CD4-positive, alpha-beta T cell treated with Interleukin-17A for 1 hour (primary cell): ENCODE measurements around the gene ITK.
"Not testable (repeated sequence)": the region's sequence is repeated elsewhere in the genome, so short reads cannot be mapped to it uniquely, and the experiment has no call there.

ENCODE experiments used
- DNase-seq: peaks from one replicate; pipeline ENCODE4 v3.0.0-alpha.2; 2020

The ITK gene

DNA sequence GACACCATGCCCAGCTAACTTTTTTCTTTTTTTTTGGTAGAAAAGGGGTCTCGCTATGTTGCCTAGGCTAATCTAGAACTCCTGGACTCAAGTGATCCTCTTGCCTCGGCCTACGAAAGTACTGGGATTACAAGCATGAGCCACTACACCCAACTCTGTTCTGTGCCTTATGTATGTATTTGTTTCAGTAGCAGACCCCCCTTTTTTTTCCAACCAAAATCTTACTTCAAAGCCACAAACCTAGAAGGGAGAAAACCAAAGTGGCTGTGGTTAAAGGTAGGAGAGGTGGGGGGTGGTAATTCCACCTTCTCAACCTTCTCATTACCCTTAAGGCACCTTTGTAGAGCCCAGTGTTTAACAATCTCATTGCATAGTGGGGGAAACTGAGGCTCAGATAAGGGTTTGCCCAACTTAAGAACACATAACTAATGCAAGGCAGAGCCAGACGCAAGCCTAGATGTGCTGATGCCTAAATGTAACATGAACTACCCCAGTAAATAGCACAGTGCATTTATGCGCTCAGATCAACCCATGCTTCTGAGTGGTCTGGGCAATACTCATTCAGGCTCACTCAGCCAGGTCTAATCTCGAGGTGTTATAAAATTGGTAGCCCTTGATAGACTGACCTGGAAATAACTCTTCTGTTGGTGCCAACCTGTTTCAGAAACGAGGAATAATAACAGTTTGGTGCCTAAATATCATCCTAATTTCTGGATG is 33.0 kb downstream of the ITK start:
- DNase-seq, result peak; percentile 44

- no peak for DNase-seq
These were observed 33.8 kb downstream of the ITK start for GRCh38 chr5:157214415-157214814.

- DNase-seq, result peak; percentile 70
These were observed 34.3 kb downstream of the ITK start for GRCh38 chr5:157214861-157215513.

- no peak for DNase-seq
These were observed 35.0 kb downstream of the ITK start for GRCh38 chr5:157215514-157216167.

DNA sequence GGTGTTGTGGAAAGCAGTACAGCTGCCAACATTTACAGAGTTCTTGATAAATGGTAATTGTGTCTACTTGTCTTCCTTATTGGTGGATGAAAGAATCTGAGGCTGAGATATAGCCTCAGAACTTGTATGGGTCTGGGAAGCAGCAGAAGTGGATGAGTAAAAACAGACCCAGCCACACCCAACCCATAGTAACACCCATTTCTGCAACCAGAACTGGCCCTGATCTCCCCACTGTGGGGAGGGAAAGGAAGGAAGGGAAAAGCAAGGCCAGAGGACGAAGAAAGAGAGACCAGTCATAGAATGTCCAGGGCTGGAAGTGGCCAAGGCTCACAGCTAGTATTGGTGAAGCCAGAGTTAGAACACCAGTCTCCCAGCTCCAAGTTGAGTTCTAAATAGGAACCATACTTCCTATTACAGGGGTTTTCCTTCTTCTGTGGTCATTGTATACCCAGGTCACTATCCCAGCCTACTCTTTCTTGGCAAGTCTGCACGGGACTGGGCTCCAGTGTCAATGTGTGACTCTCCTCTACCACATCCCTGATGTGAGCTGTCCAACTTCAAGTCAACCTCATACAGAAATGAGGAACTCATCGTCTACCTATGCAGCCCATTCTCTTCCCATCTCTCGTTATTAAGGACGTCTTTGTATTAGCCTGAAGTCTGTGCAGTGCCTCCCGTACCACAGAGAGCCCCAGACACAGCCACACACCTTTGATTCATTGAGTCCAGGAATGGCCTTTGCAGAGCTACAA is 35.9 kb downstream of the ITK start:
- DNase-seq, result no peak

DNA sequence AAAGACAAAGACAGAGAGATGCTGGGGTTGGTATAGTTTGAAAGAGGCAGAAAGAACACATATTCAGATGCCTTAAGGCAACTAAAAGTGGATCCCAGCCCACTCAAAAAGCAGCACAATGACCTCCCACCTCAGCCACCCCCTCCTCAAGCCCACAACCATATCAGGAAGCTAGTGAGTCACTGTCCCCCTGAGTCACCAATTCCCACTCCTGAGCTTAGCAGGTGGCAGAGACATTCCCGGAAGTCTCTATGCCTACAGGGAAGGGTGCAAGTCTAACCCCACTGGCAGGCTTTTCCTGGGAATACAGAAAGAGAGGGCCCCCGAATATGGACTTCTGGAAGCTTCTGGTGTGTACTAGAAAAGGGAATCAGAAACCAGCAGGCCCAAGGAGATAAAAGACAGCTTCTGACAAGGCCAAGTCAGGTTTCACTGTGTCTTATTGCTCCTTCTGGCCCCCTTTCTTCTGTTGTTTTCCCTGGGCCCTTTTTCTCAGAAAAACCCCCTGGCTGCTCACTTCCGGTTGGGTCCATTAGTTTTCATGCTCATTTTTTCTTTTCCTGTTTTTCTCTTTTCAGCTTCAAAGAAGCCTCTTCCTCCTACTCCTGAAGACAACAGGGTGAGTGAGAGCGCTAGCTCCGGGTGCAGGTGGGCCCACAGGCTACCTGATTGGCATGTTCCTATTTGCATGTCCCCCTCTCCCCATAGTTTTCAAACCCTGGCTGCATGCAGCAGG is 36.8 kb downstream of the ITK start:
- peak; percentile 62 for DNase-seq

GRCh38 chr5:157219491-157220271 is 39.0 kb downstream of the ITK start:
- no peak for DNase-seq

- DNase-seq, result no peak
These were observed 41.3 kb downstream of the ITK start for GRCh38 chr5:157221959-157222358.

DNA sequence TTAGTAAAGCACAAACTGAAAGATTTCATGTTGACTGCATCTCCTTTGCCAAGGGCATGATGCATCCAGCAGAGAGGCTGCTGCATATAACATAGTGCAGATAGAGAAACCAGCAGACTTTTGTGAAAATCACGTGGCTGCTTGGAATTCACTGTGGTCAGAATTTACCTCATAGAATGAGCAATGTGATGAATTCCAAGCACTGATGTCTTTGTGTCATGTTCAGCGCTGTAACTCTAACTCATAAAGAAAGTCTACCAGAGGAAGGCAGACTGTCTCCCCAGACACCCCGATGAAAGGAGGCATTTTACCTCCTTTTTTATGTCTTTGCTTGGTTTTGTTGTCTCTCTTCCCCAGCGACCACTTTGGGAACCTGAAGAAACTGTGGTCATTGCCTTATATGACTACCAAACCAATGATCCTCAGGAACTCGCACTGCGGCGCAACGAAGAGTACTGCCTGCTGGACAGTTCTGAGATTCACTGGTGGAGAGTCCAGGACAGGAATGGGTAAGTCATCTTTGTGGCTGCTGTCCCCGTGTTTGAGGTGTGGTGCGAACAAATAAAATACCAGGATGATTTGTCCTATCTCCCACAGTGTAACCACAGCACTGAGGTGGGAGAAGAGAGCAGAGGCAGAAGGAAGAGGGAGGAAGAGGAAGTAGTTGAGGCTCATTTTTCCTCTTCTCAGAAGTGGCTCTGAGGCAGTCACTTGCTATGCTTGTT is 42.0 kb downstream of the ITK start:
- peak; percentile 70 for DNase-seq

DNA sequence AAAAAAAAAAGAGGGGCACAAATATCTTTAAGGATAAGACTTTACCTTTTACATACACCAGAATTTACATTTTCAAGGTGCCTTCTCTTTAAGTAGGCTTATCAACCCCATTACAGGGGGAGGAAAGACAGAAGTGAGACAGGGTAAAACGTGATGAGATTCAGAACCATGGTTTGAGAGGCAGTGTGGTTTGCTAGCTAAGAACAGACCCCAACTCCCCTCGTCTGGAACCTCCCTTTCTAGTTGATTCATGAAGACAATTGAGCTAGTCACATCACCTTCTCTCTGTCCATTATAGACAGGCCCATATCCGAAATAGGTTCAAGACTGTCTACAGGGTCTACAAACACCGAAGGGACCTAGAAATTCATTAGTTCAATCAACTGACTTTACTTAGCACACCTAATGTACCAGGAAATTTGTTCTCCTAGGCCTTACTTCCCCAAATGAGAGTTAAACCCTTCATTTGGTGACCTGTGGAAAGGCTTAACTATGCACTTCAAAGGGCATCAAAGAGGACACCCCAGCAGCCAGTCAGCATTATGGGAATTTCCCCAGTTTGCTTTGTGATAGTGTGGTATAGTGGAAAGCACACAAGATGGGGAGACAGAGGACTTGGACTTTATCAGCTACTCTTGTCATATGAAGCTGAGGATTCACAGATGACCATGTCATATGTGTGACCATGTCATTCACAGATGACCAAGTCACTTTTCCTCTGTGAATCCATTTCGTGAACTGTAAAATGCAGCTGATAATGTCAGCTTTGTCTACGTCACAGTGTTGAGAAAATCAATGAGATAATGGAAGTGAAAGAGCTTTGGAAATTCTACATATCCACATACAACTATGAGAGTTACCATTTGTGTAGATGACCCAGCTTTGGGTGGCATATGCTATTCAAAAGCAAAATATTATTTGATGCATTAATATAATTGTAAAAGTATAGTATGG is 45.1 kb downstream of the ITK start:
- DNase-seq, result peak; percentile 72

DNA sequence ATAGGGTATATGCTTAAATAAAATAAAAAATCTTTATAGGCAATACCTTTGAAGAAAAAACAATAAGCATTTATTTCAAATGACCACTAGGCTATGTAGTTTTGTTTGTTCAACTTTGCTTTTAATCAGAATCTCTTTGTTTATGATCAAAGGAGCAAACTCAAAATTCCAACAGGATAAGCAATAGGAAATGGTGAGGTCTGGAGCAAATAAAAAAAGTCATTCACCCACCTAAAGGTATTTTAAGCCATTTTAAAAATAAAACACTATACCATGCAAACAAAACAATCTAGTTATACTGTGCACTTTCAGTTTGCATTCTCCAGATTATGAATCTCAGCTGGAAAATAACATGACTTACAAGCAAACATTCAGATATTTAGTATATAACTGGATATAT is 50.0 kb downstream of the ITK start:
- DNase-seq, result no peak

DNA sequence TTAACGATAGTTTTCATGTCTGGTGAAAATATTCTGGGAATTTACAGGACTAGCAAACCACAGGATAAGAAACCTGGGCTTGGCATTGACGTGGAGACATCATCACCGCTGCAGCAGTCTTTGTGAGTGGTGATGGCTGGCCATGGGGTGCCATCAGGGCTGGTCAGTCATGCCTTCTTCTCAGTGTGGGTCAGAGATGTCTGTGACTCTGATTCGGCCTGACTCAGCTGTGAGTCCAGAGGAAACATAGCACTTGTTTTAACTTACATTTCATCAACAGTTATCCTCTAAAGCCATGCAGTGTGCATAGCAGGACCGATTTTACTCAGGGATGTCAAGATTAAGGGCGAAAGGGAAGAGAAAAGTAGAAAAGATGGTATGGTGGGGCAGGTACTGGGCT is 52.1 kb downstream of the ITK start:
- no peak for DNase-seq

- peak; percentile 72 for DNase-seq
These were observed 52.9 kb downstream of the ITK start for GRCh38 chr5:157233515-157233914.

DNA sequence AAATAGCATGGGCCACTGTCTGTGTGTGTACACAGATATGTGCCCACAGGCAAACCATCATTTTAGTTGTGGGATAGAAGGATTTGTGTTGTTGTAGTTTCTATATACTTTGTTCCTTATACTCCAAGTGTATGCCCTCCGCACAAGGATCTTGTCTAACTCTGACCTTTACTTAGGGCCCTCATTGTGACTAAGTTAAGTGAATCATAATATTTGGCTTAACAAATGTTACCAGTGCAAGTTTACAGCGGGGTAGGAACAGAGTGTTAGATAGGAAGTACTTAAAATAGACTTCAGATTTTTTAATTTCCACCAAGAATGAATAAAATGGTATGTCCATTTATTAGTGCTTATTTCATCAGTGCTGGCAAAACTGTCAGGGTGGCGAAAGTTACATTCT is 55.8 kb downstream of the ITK start:
- no peak for DNase-seq

- no peak for DNase-seq
These were observed 60.8 kb downstream of the ITK start for GRCh38 chr5:157241483-157241882.

DNA sequence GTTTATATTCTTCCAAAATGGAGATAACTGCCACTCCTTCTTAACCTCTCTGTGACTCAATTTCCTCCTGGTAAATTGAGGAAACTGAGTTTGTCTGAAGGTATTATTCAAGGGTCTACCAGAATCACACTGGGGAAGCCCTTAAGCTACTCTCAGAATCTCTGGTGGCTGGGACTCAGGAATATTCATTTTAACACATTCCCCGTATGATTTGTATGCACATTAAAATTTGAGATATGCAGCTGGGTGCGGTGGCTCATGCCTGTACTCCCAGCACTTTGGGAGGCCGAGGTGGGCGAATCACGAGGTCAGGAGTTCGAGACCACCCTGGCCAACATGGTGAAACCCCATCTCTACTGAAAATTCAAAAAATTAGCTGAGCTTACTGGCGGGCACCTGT is 64.1 kb downstream of the ITK start:
- DNase-seq, result not testable (repeated sequence)

DNA sequence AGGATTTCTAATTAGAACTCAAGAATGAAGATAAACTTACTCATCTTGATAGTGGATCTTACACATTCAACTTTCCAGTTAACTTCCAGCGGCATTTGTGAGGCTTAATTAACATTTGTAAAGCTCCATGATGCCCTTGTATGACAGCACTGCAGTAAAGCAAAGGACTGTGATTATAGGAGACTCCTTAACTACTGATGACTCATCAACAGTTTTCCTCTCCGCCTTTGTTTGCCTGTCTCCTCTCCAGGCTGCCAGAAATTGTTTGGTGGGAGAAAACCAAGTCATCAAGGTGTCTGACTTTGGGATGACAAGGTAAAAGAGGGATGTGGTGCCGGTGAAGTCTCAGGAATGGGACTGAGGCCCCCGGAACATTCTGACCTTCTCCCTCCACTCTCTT is 64.8 kb downstream of the ITK start:
- no peak for DNase-seq

GRCh38 chr5:157245886-157246285 is 65.2 kb downstream of the ITK start:
- DNase-seq, result no peak

GRCh38 chr5:157247267-157247666 is 66.6 kb downstream of the ITK start:
- peak; percentile 16 for DNase-seq
